DOHH2 (cell line): Measurements from ENCODE around the gene TMEM259.

Experiments
- H3F3A ChIP-seq: fragments of 200-600 bp; sonication (generic), shearing (Covaris generic); 2 replicates; pipeline ENCODE4 v1.6.0; 2016; ENCODE audit warnings: antibody characterized with exemption, mild to moderate bottlenecking; ENCODE audit not compliant: control insufficient read depth, insufficient read depth
- H3K27ac ChIP-seq: fragments of 200-600 bp; sonication (generic); 2 replicates; pipeline ENCODE4 v1.5.1; 2014; ENCODE audit warnings: low read depth, mild to moderate bottlenecking, low read length, moderate library complexity
- H3K27me3 ChIP-seq: fragments of 200-600 bp; sonication (generic); 2 replicates; pipeline ENCODE4 v1.6.1; 2014; ENCODE audit warnings: mild to moderate bottlenecking, low read length, mixed read lengths; ENCODE audit not compliant: control insufficient read depth
- H3K36me3 ChIP-seq: fragments of 200-600 bp; sonication (generic); 2 replicates; pipeline ENCODE4 v1.6.1; 2014; ENCODE audit warnings: mild to moderate bottlenecking, low read length, moderate library complexity, mixed read lengths; ENCODE audit not compliant: control insufficient read depth
- H3K4me1 ChIP-seq: fragments of 200-600 bp; sonication (generic); 2 replicates; pipeline ENCODE4 v1.6.1; 2014; ENCODE audit warnings: mild to moderate bottlenecking, low read length, mixed read lengths; ENCODE audit not compliant: control insufficient read depth
- H3K4me2 ChIP-seq: fragments of 200-600 bp; sonication (generic); 2 replicates; pipeline ENCODE4 v1.6.0; 2014; ENCODE audit warnings: mild to moderate bottlenecking, low read length, moderate library complexity
- H3K4me3 ChIP-seq: fragments of 200-600 bp; sonication (generic); 2 replicates; pipeline ENCODE4 v1.5.1; 2014; ENCODE audit warnings: mild to moderate bottlenecking, low read length, mixed read lengths
- H3K79me2 ChIP-seq: fragments of 200-600 bp; sonication (generic); 2 replicates; pipeline ENCODE4 v1.6.1; 2014; ENCODE audit warnings: mild to moderate bottlenecking, low read length, mixed read lengths; ENCODE audit not compliant: control insufficient read depth
- H3K9me2 ChIP-seq: fragments of 200-600 bp; sonication (generic); replicated peaks from 2 replicates; pipeline ENCODE4 v1.6.1; 2014; ENCODE audit warnings: mild to moderate bottlenecking, low read length, mixed read lengths; ENCODE audit not compliant: control insufficient read depth
- H3K9me3 ChIP-seq: fragments of 200-600 bp; sonication (generic); 2 replicates; pipeline ENCODE4 v1.6.1; 2014; ENCODE audit warnings: antibody characterized with exemption, low read length, mixed read lengths; ENCODE audit not compliant: control insufficient read depth, insufficient read depth
- H4K20me1 ChIP-seq: fragments of 200-600 bp; sonication (generic); 2 replicates; pipeline ENCODE4 v1.6.0; 2014; ENCODE audit warnings: low read depth, mild to moderate bottlenecking, antibody characterized with exemption, low read length, moderate library complexity; ENCODE audit not compliant: control insufficient read depth, insufficient read depth
- CTCF ChIP-seq: fragments of 200-600 bp; sonication (generic); IDR thresholded peaks from one replicate; pipeline ENCODE4 v1.5.1; 2014; ENCODE audit warnings: antibody characterized with exemption, mild to moderate bottlenecking, low read depth, low read length; ENCODE audit not compliant: poor library complexity, severe bottlenecking
- EZH2phosphoT487 ChIP-seq: fragments of 200-600 bp; sonication (generic); IDR thresholded peaks from 2 replicates; pipeline ENCODE4 v1.6.1; 2017; ENCODE audit warnings: borderline replicate concordance, mild to moderate bottlenecking, antibody characterized with exemption, low read length, moderate library complexity, mixed read lengths

TMEM259 gene

GRCh38 chr19:1063909-1064660, 43.2 kb upstream of the TMEM259 start:
- Histone ChIP-seq H3K79me2 (peaks cover 15% of the 10 kb centered on the region), H3K9me3 (no peaks in the 10 kb centered on the region), H3K9me2 (no peaks in the 10 kb centered on the region), H3K4me2 (peak overlapping the region; percentile 70), H3K36me3 (peaks cover 15% of the 10 kb centered on the region), H3F3A (peaks cover 7% of the 10 kb centered on the region; the same call in 1 of the 2 replicates), H3K27ac (no peak overlapping the region), H4K20me1 (no peaks in the 10 kb centered on the region), H3K4me3 (0 out of 2 replicates have a peak overlapping the region, but pooled peaks have one; percentile 34), H3K4me1 (peaks cover 38% of the 10 kb centered on the region), H3K27me3 (no peaks in the 10 kb centered on the region)
- TF ChIP-seq CTCF (no peak), EZH2phosphoT487 (no peak)

- Histone ChIP-seq H3K27ac (no peak overlapping the region), H3K36me3 (peaks cover 8% of the 10 kb centered on the region), H4K20me1 (no peaks in the 10 kb centered on the region), H3K4me2 (no peak overlapping the region), H3K27me3 (no peaks in the 10 kb centered on the region), H3K4me3 (no peak overlapping the region), H3K9me3 (no peaks in the 10 kb centered on the region), H3K9me2 (no peaks in the 10 kb centered on the region), H3F3A (peaks cover 7% of the 10 kb centered on the region; the same call in 1 of the 2 replicates), H3K4me1 (peaks cover 32% of the 10 kb centered on the region), H3K79me2 (peaks cover 7% of the 10 kb centered on the region)
- TF ChIP-seq CTCF (no peak), EZH2phosphoT487 (no peak)
Measured at GRCh38 chr19:1063030-1063908, 42.3 kb upstream of the TMEM259 start.

GRCh38 chr19:1062387-1063029, 41.6 kb upstream of the TMEM259 start:
- Histone ChIP-seq H3K4me3 (no peak overlapping the region), H3K27me3 (no peaks in the 10 kb centered on the region), H3K9me3 (no peaks in the 10 kb centered on the region), H3F3A (peaks cover 5% of the 10 kb centered on the region; the same call in 1 of the 2 replicates), H3K27ac (no peak overlapping the region), H3K4me1 (peaks cover 35% of the 10 kb centered on the region), H3K4me2 (no peak overlapping the region), H3K36me3 (peaks cover 6% of the 10 kb centered on the region), H3K9me2 (no peaks in the 10 kb centered on the region), H3K79me2 (no peaks in the 10 kb centered on the region), H4K20me1 (no peaks in the 10 kb centered on the region)
- TF ChIP-seq EZH2phosphoT487 (no peak), CTCF (no peak)
